Loucy (cell line): ENCODE results near the gene ERC1.

ENCODE experiments used
- H2AFZ ChIP-seq: fragments of 200-600 bp; sonication (generic); 2 replicates; pipeline ENCODE4 v1.6.0; 2016; ENCODE audit warnings: antibody characterized with exemption, mild to moderate bottlenecking, low read length, moderate library complexity
- H3F3A ChIP-seq: fragments of 200-600 bp; 2 replicates; pipeline ENCODE4 v1.6.0; 2016; ENCODE audit warnings: antibody characterized with exemption, low read depth, mild to moderate bottlenecking
- H3K27me3 ChIP-seq: fragments of 200-600 bp; sonication (generic); 2 replicates; pipeline ENCODE4 v1.6.1; 2014; ENCODE audit warnings: low read length, mild to moderate bottlenecking; ENCODE audit not compliant: insufficient read depth, poor library complexity, severe bottlenecking
- H3K36me3 ChIP-seq: fragments of 200-600 bp; sonication (generic); 2 replicates; pipeline ENCODE4 v1.6.1; 2016; ENCODE audit warnings: low read length; ENCODE audit not compliant: insufficient read depth
- H3K4me1 ChIP-seq: fragments of 200-600 bp; sonication (generic); 2 replicates; pipeline ENCODE4 v1.5.1; 2014; ENCODE audit warnings: low read length, mild to moderate bottlenecking; ENCODE audit not compliant: insufficient read depth, poor library complexity, severe bottlenecking
- H3K4me2 ChIP-seq: fragments of 200-600 bp; sonication (generic); 2 replicates; pipeline ENCODE4 v1.6.0; 2014; ENCODE audit warnings: antibody characterized with exemption, low read length, low read depth, mild to moderate bottlenecking; ENCODE audit not compliant: poor library complexity, severe bottlenecking
- H3K4me3 ChIP-seq: fragments of 200-600 bp; sonication (generic); 2 replicates; pipeline ENCODE4 v1.5.1; 2014; ENCODE audit warnings: low read length, mild to moderate bottlenecking, mixed read lengths; ENCODE audit not compliant: poor library complexity, severe bottlenecking
- H3K79me2 ChIP-seq: fragments of 200-600 bp; sonication (generic); 2 replicates; pipeline ENCODE4 v1.6.1; 2014; ENCODE audit warnings: low read length; ENCODE audit not compliant: insufficient read depth
- H3K9ac ChIP-seq: fragments of 200-600 bp; sonication (generic); 2 replicates; pipeline ENCODE4 v1.6.0; 2014; ENCODE audit warnings: mild to moderate bottlenecking, low read depth, low read length, moderate library complexity; ENCODE audit not compliant: poor library complexity, severe bottlenecking
- H3K9me2 ChIP-seq: fragments of 200-600 bp; sonication (generic); replicated peaks from 2 replicates; pipeline ENCODE4 v1.6.1; 2016; ENCODE audit warnings: low read depth, low read length, mixed read lengths
- H3K9me3 ChIP-seq: fragments of 200-600 bp; sonication (generic); 2 replicates; pipeline ENCODE4 v1.6.1; 2014; ENCODE audit warnings: mild to moderate bottlenecking, antibody characterized with exemption, low read length, low read depth; ENCODE audit not compliant: insufficient read depth
- H4K20me1 ChIP-seq: fragments of 200-600 bp; sonication (generic); 2 replicates; pipeline ENCODE4 v1.6.0; 2014; ENCODE audit warnings: antibody characterized with exemption, low read length, mild to moderate bottlenecking; ENCODE audit not compliant: insufficient read depth, poor library complexity, severe bottlenecking
- EZH2phosphoT487 ChIP-seq: fragments of 200-600 bp; IDR thresholded peaks from 2 replicates; pipeline ENCODE4 v1.6.1; 2018; ENCODE audit warnings: antibody characterized with exemption, mild to moderate bottlenecking, moderate library complexity, borderline replicate concordance
- TF ChIP-seq, protein P1 (sequence below): fragments of 200-600 bp; sonication (generic); conservative IDR thresholded peaks from 2 replicates; pipeline ENCODE4 v1.5.1; 2014; ENCODE audit warnings: mild to moderate bottlenecking, antibody characterized with exemption, low read length

ERC1 gene

DNA sequence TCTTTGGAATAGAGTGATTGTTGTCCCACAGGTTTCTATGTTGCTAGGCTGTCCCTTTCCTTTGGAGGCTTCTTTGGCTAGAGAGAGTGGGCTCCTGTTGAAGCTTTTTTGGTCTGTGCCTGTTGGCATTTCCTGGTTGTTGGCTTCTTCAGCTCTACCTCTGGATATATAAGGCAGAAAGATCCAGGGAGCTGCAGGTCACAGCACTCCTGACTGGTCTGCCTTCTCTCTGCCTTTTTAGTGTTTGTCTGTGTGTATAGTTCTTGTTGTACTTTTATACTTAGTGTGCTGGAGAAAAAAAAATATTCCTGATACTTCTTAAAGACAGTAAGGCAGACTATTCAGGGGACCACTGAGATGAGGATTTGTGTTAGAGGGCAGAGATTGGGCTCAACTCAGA, 400.7 kb downstream of the ERC1 start:
- Histone ChIP-seq H3K4me1 (no peaks in the 10 kb centered on the region), H3K9ac (no peak overlapping the region), H3K36me3 (no peaks in the 10 kb centered on the region), H3F3A (no peaks in the 10 kb centered on the region), H3K9me2 (no peaks in the 10 kb centered on the region), H3K79me2 (no peaks in the 10 kb centered on the region), H4K20me1 (no peaks in the 10 kb centered on the region), H3K27me3 (no peaks in the 10 kb centered on the region), H3K4me2 (no peak overlapping the region), H3K9me3 (no peaks in the 10 kb centered on the region), H2AFZ (no peak overlapping the region), H3K4me3 (no peak overlapping the region)
- TF ChIP-seq, protein P1, sequence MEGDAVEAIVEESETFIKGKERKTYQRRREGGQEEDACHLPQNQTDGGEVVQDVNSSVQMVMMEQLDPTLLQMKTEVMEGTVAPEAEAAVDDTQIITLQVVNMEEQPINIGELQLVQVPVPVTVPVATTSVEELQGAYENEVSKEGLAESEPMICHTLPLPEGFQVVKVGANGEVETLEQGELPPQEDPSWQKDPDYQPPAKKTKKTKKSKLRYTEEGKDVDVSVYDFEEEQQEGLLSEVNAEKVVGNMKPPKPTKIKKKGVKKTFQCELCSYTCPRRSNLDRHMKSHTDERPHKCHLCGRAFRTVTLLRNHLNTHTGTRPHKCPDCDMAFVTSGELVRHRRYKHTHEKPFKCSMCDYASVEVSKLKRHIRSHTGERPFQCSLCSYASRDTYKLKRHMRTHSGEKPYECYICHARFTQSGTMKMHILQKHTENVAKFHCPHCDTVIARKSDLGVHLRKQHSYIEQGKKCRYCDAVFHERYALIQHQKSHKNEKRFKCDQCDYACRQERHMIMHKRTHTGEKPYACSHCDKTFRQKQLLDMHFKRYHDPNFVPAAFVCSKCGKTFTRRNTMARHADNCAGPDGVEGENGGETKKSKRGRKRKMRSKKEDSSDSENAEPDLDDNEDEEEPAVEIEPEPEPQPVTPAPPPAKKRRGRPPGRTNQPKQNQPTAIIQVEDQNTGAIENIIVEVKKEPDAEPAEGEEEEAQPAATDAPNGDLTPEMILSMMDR = no peak
- TF ChIP-seq EZH2phosphoT487 = no peak

DNA sequence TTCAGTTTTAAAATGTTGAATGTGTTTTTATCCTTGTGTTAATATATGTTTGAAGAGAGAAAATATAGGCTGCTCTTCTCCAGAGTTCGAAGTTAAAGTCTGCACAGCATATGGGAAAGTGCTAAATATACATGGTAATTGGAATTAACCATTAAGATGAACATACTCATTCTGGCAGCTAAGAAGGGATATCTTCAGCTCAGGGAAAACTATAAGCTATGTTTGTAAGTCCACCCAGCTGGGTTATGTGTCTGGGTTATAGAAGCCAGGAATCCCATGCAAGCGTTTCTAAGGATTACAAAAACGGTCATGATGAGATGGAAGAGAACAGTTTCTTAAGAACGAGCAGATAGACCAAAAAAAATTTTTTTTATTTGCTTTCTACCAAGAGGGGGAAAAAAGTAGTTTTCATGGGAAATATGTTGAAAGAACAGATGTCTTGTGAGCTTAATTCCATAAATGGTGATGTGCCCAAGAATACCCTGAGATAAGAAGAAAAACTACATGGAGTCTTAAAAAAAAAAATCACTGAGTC, 404.5 kb downstream of the ERC1 start:
- H4K20me1 ChIP-seq = no peaks in the 10 kb centered on the region
- H3K9me2 ChIP-seq = no peaks in the 10 kb centered on the region
- H3F3A ChIP-seq = no peaks in the 10 kb centered on the region
- H3K9ac ChIP-seq = no peak overlapping the region
- H3K27me3 ChIP-seq = no peaks in the 10 kb centered on the region
- H2AFZ ChIP-seq = no peak overlapping the region
- H3K4me3 ChIP-seq = no peak overlapping the region
- no peak for TF ChIP-seq EZH2phosphoT487
- TF ChIP-seq, protein P1 = no peak
- H3K4me1 ChIP-seq = no peaks in the 10 kb centered on the region
- H3K36me3 ChIP-seq = no peaks in the 10 kb centered on the region
- no peaks in the 10 kb centered on the region for H3K9me3 ChIP-seq
- no peak overlapping the region for H3K4me2 ChIP-seq
- no peaks in the 10 kb centered on the region for H3K79me2 ChIP-seq

DNA sequence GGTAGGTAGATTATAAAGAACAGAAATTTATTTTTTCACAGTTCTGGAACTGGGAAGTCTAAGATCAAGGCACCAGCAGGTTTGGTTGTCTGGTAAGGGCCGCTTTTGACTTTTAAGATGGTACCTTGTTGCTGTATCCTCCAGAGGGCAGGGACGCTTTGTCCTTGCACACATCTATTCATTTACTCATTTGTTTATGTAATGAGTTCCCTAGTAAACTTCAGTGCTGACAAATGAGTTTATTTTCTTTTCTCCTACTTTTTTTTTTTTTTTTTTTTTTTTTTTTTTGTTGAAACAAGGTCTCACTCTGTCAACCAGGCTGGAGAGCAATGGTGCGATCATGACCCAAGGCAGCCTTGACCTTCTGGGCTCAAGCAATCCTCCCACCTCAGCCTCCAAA, 407.6 kb downstream of the ERC1 start:
- no peaks in the 10 kb centered on the region for H3F3A ChIP-seq
- no peaks in the 10 kb centered on the region for H3K36me3 ChIP-seq
- H3K4me1 ChIP-seq = no peaks in the 10 kb centered on the region
- no peak for TF ChIP-seq EZH2phosphoT487
- TF ChIP-seq, protein P1 = 0 out of 2 replicates have a peak, but pooled peaks have one; percentile 24
- no peak overlapping the region for H3K4me2 ChIP-seq
- no peaks in the 10 kb centered on the region for H3K79me2 ChIP-seq
- no peaks in the 10 kb centered on the region for H3K27me3 ChIP-seq
- no peaks in the 10 kb centered on the region for H3K9me3 ChIP-seq
- no peaks in the 10 kb centered on the region for H3K9me2 ChIP-seq
- H3K4me3 ChIP-seq = no peak overlapping the region
- H3K9ac ChIP-seq = no peak overlapping the region
- H2AFZ ChIP-seq = no peak overlapping the region
- H4K20me1 ChIP-seq = no peaks in the 10 kb centered on the region
